HEK293T (cell line): Measurements from ENCODE around the gene CLEC2D.
"Not testable (repeated sequence)": the region's sequence is repeated elsewhere in the genome, so short reads cannot be mapped to it uniquely, and the experiment has no call there.

Source experiments
- ARNT ChIP-seq: fragments of 450-650 bp; IDR thresholded peaks from 2 replicates; pipeline ENCODE4 v1.6.1; 2017; ENCODE audit warnings: mild to moderate bottlenecking
- BHLHE40 ChIP-seq: fragments of 450-650 bp; IDR thresholded peaks from 2 replicates; pipeline ENCODE4 v1.6.1; 2016; ENCODE audit warnings: mild to moderate bottlenecking, moderate library complexity, borderline replicate concordance
- CTBP1 ChIP-seq: fragments of 450-650 bp; IDR thresholded peaks from 2 replicates; pipeline ENCODE4 v1.6.1; 2016; ENCODE audit warnings: borderline replicate concordance
- ELF4 ChIP-seq: fragments of 450-650 bp; IDR thresholded peaks from 2 replicates; pipeline ENCODE4 v1.6.1; 2017; ENCODE audit warnings: antibody characterized with exemption
- FOXK2 ChIP-seq: fragments of 450-650 bp; IDR thresholded peaks from 2 replicates; pipeline ENCODE4 v1.6.1; 2016; ENCODE audit warnings: mild to moderate bottlenecking
- FOXM1 ChIP-seq: fragments of 450-650 bp; IDR thresholded peaks from 2 replicates; pipeline ENCODE4 v1.6.1; 2017; ENCODE audit warnings: mild to moderate bottlenecking, borderline replicate concordance
- L3MBTL2 ChIP-seq: fragments of 450-650 bp; conservative IDR thresholded peaks from 2 replicates; pipeline ENCODE4 v1.6.1; 2016; ENCODE audit warnings: mild to moderate bottlenecking
- LEF1 ChIP-seq: fragments of 450-650 bp; IDR thresholded peaks from 2 replicates; pipeline ENCODE4 v1.6.1; 2017; ENCODE audit warnings: mild to moderate bottlenecking, borderline replicate concordance
- NFRKB ChIP-seq: fragments of 450-650 bp; IDR thresholded peaks from 2 replicates; pipeline ENCODE4 v1.6.1; 2016; ENCODE audit warnings: mild to moderate bottlenecking, moderate library complexity
- PKNOX1 ChIP-seq: fragments of 450-650 bp; IDR thresholded peaks from 2 replicates; pipeline ENCODE4 v1.6.1; 2016
- SP1 ChIP-seq: fragments of 450-650 bp; IDR thresholded peaks from 2 replicates; pipeline ENCODE4 v1.6.1; 2017
- SUZ12 ChIP-seq: fragments of 450-650 bp; IDR thresholded peaks from 2 replicates; pipeline ENCODE4 v1.6.1; 2016; ENCODE audit warnings: mild to moderate bottlenecking
- TARDBP ChIP-seq: fragments of 450-650 bp; IDR thresholded peaks from 2 replicates; pipeline ENCODE4 v1.6.1; 2016
- ZNF384 ChIP-seq: fragments of 450-650 bp; IDR thresholded peaks from 2 replicates; pipeline ENCODE4 v1.6.1; 2016

GRCh38 chr12:9672340-9672739, 2.8 kb downstream of the CLEC2D start:
- TF ChIP-seq BHLHE40, FOXM1, CTBP1, SUZ12, NFRKB, ELF4, PKNOX1, TARDBP, SP1, ZNF384, LEF1, L3MBTL2, ARNT, FOXK2: not testable (repeated sequence)
